ENCODE measurements around the gene LLCFC1. TPM values are rescaled to one million over a fixed set of nuclear protein-coding genes. Genes with fewer than 3 reads are reported as not detected.

Gene LLCFC1
- total and polyA plus RNA-seq, 4 donors: not detected

DNA sequence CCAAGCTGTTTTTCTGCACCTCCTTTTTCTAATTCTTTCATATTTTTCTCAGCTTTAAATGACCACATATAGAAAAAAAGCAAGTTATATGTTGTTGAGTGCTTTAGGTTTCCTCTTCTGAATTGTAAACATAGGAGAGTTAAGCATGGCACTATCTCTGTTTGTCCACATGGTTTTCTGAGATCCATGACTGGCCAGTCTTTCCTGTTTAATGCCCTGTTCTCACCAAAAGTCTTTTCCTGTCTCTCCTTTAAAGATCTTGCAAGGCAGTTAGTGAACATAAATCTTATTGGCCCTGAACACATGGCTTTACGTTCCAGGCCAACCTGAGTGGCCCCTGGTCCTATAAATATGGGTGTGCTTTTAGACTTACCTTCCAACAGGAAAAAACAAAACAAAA lies 25.2 kb upstream of the LLCFC1 start:
- 70% methylated on average over 1 of the region's 1 CpG for WGBS
- Histone ChIP-seq H3K9ac (ENCODE audit: low read depth in 1 of 2, low read length in 2 of 2) (no peak overlapping the region), H3K4me1 (ENCODE audit: control insufficient read depth in 4 of 4, insufficient read depth in 4 of 4, low read length in 3 of 4) (no peaks in the 10 kb centered on the region), H3K27me3 (ENCODE audit: control insufficient read depth in 4 of 4, insufficient read depth in 4 of 4, low read length in 3 of 4) (peaks cover 0 to 3% (median 0%) of the 10 kb centered on the region in 4 donors), H3K36me3 (ENCODE audit: control insufficient read depth in 4 of 4, insufficient read depth in 3 of 4, low read depth in 1 of 4, low read length in 3 of 4) (no peaks in the 10 kb centered on the region), H3K27ac (ENCODE audit: low read depth in 1 of 2, low read length in 2 of 2) (no peak overlapping the region), H3K4me3 (ENCODE audit: low read depth in 1 of 3, low read length in 3 of 3) (no peak overlapping the region), H3K9me3 (ENCODE audit: control insufficient read depth in 4 of 4, low read length in 3 of 4) (no peaks in the 10 kb centered on the region)
- DNase-seq (ENCODE audit: low spot score): no peak
- no peak for TF ChIP-seq MAX (IDR thresholded peaks at IDR 0.05)
- TF ChIP-seq REST (IDR thresholded peaks at IDR 0.05): no peak
- no peak for TF ChIP-seq NR2F2 (IDR thresholded peaks at IDR 0.05)
- TF ChIP-seq, protein P1, sequence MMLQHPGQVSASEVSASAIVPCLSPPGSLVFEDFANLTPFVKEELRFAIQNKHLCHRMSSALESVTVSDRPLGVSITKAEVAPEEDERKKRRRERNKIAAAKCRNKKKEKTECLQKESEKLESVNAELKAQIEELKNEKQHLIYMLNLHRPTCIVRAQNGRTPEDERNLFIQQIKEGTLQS (IDR thresholded peaks at IDR 0.05): no peak
- no peak for TF ChIP-seq EGR1 (IDR thresholded peaks at IDR 0.05; ENCODE audit: low read depth in 2 of 2)
- no peak for TF ChIP-seq RXRA (IDR thresholded peaks at IDR 0.05)
- TF ChIP-seq JUND (IDR thresholded peaks at IDR 0.05): no peak
- no peak for TF ChIP-seq SP1 (IDR thresholded peaks at IDR 0.05)
- no peak for TF ChIP-seq TAF1 (conservative IDR thresholded peaks at IDR 0.05)
- no peak for TF ChIP-seq HNF4G (IDR thresholded peaks at IDR 0.05)
- no peak for TF ChIP-seq ZBTB33 (IDR thresholded peaks at IDR 0.05)
- TF ChIP-seq, protein P2, sequence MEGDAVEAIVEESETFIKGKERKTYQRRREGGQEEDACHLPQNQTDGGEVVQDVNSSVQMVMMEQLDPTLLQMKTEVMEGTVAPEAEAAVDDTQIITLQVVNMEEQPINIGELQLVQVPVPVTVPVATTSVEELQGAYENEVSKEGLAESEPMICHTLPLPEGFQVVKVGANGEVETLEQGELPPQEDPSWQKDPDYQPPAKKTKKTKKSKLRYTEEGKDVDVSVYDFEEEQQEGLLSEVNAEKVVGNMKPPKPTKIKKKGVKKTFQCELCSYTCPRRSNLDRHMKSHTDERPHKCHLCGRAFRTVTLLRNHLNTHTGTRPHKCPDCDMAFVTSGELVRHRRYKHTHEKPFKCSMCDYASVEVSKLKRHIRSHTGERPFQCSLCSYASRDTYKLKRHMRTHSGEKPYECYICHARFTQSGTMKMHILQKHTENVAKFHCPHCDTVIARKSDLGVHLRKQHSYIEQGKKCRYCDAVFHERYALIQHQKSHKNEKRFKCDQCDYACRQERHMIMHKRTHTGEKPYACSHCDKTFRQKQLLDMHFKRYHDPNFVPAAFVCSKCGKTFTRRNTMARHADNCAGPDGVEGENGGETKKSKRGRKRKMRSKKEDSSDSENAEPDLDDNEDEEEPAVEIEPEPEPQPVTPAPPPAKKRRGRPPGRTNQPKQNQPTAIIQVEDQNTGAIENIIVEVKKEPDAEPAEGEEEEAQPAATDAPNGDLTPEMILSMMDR (IDR thresholded peaks at IDR 0.05; ENCODE audit: low read depth, low read length, missing input control): no peak
- TF ChIP-seq RAD21 (IDR thresholded peaks at IDR 0.05): no peak
- TF ChIP-seq FOXA1 (IDR thresholded peaks at IDR 0.05): no peak

DNA sequence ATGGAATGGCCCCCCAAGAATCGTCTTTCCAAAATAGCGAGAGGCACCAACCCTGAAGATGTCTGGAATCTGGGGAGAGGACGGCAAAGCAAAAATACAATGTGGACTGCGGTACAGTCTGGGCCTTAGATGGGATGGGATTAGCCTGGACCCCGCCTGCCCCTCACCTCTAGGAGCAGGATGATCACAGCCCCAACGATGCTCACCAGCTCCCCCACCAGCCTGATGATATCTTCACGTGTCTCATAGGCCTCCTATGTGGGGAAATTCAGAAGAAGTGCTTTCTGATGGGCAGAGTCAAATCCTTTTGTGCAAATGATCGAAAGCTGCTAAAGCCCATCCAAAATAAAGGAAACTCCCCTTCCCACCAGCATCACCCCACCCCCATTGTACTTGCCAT lies 24.0 kb upstream of the LLCFC1 start:
- Histone ChIP-seq H3K27me3 (ENCODE audit: control insufficient read depth in 4 of 4, insufficient read depth in 4 of 4, low read length in 3 of 4) (peaks cover 0 to 3% (median 0%) of the 10 kb centered on the region in 4 donors), H3K4me3 (ENCODE audit: low read depth in 1 of 3, low read length in 3 of 3) (no peak overlapping the region)

More for the DNA sequence above, 24.0 kb upstream of the LLCFC1 start:
- no peak for DNase-seq (ENCODE audit: low spot score)
- H3K4me1 ChIP-seq (ENCODE audit: control insufficient read depth in 4 of 4, insufficient read depth in 4 of 4, low read length in 3 of 4): no peaks in the 10 kb centered on the region
- H3K9ac ChIP-seq (ENCODE audit: low read depth in 1 of 2, low read length in 2 of 2): no peak overlapping the region
- H3K36me3 ChIP-seq (ENCODE audit: control insufficient read depth in 4 of 4, insufficient read depth in 3 of 4, low read depth in 1 of 4, low read length in 3 of 4): no peaks in the 10 kb centered on the region
- no peaks in the 10 kb centered on the region for H3K9me3 ChIP-seq (ENCODE audit: control insufficient read depth in 4 of 4, low read length in 3 of 4)
- TF ChIP-seq HNF4A (conservative IDR thresholded peaks at IDR 0.05) (no peak), YY1 (IDR thresholded peaks at IDR 0.05) (no peak), GABPA (IDR thresholded peaks at IDR 0.05 in 1 of 2, conservative IDR thresholded peaks at IDR 0.05 in 1 of 2) (no peak), RAD21 (IDR thresholded peaks at IDR 0.05) (no peak), FOXA2 (IDR thresholded peaks at IDR 0.05) (no peak), TAF1 (conservative IDR thresholded peaks at IDR 0.05) (no peak), ZBTB33 (IDR thresholded peaks at IDR 0.05) (no peak), HNF4G (IDR thresholded peaks at IDR 0.05) (no peak), MAX (IDR thresholded peaks at IDR 0.05) (no peak)
- H3K27ac ChIP-seq (ENCODE audit: low read depth in 1 of 2, low read length in 2 of 2): no peak overlapping the region
- 83% methylated on average over 8 of the region's 8 CpGs for WGBS
